ENCODE data around the gene TSPAN18.

GRCh38 chr11:44711787-44712608, 14.8 kb upstream of the TSPAN18 start:
- TF ChIP-seq CTCF (conservative IDR thresholded peaks at IDR 0.05; ENCODE audit: low read depth, low read length) (no peak), RAD21 (IDR thresholded peaks at IDR 0.05; ENCODE audit: low read length) (no peak), ELK1 (IDR thresholded peaks at IDR 0.05; ENCODE audit: borderline replicate concordance, low read depth, low read length) (no peak), USF2 (IDR thresholded peaks at IDR 0.05; ENCODE audit: low read depth, low read length) (no peak)

All from IMR-90 (cell line).